CD4-positive, alpha-beta memory T cell (primary cell): ENCODE results near the gene PCDH19. TPM values are rescaled to one million over a fixed set of nuclear protein-coding genes. Genes with fewer than 3 reads are reported as not detected.
A peak's percentile ranks its signal among the peaks of the same experiment; 100 is the strongest.

ENCODE experiments used
- CTCF ChIA-PET: fragments of 350-600 bp; sonication (Branson Sonifier 250); formaldehyde crosslinking; loops from one replicate; lab custom pipeline; 2021; ENCODE audit warnings: inconsistent platforms; ENCODE audit not compliant: partially characterized antibody; lab: Charles Lee
- POLR2A ChIA-PET: fragments of 350-600 bp; sonication (Branson Sonifier 250); formaldehyde crosslinking; loops from one replicate; lab custom pipeline; 2021; ENCODE audit not compliant: partially characterized antibody; lab: Charles Lee
- DNase-seq, 5 donors: peaks; one replicate each; pipeline versions ENCODE4 v3.0.0 to v3.0.0-alpha.2; 2020 to 2022; ENCODE audit warnings: mixed read lengths in 1 of 5
- H3K27ac ChIP-seq: one replicate; pipeline ENCODE4 v1.7.0; 2013; ENCODE audit warnings: low read depth, low read length
- H3K27me3 ChIP-seq: 2 replicates; pipeline ENCODE4 v1.7.0; 2013; ENCODE audit warnings: mild to moderate bottlenecking, low read length, moderate library complexity; ENCODE audit not compliant: insufficient read depth
- H3K36me3 ChIP-seq: 2 replicates; pipeline ENCODE4 v1.7.0; 2013; ENCODE audit warnings: mild to moderate bottlenecking, low read length, moderate library complexity; ENCODE audit not compliant: insufficient read depth
- H3K4me1 ChIP-seq: 2 replicates; pipeline ENCODE4 v1.7.0; 2013; ENCODE audit warnings: mild to moderate bottlenecking, low read length, moderate library complexity; ENCODE audit not compliant: insufficient read depth
- H3K4me3 ChIP-seq, 2 donors: one replicate each; pipeline ENCODE4 v1.7.0; 2013; ENCODE audit warnings: low read length in 2 of 2, mild to moderate bottlenecking in 1 of 2
- H3K9me3 ChIP-seq, 2 donors: one replicate each; pipeline ENCODE4 v1.7.0; 2013; ENCODE audit warnings: low read length in 2 of 2, control low read depth in 1 of 2; ENCODE audit not compliant: control insufficient read depth in 1 of 2
- H3K27ac Mint-ChIP-seq, 7 donors: one replicate each; pipeline ENCODE4 v1.8.0; 2020 to 2021; ENCODE audit warnings: mixed read lengths in 7 of 7, mild to moderate bottlenecking in 6 of 7, inconsistent platforms in 3 of 7, moderate library complexity in 3 of 7
- H3K27me3 Mint-ChIP-seq, 2 donors: one replicate each; pipeline ENCODE4 v1.8.0; 2020 to 2021; ENCODE audit warnings: mixed read lengths in 2 of 2
- H3K36me3 Mint-ChIP-seq, 2 donors: one replicate each; pipeline ENCODE4 v1.8.0; 2020 to 2021; ENCODE audit warnings: mixed read lengths in 2 of 2, inconsistent platforms in 1 of 2, mild to moderate bottlenecking in 1 of 2
- H3K4me1 Mint-ChIP-seq, 4 donors: one replicate each; pipeline ENCODE4 v1.8.0; 2020 to 2021; ENCODE audit warnings: mixed read lengths in 4 of 4, mild to moderate bottlenecking in 1 of 4
- H3K4me3 Mint-ChIP-seq, 8 donors: one replicate each; pipeline ENCODE4 v1.8.0; 2020 to 2021; ENCODE audit warnings: mixed read lengths in 8 of 8, mild to moderate bottlenecking in 7 of 8, moderate library complexity in 6 of 8, inconsistent platforms in 3 of 8
- H3K9me3 Mint-ChIP-seq, 8 donors: one replicate each; pipeline ENCODE4 v1.8.0; 2020 to 2021; ENCODE audit warnings: mixed read lengths in 8 of 8, mild to moderate bottlenecking in 5 of 8, inconsistent platforms in 3 of 8, moderate library complexity in 1 of 8
- intact Hi-C: fragments of 100-400 bp; cut with micrococcal nuclease; formaldehyde crosslinking; loops from one replicate; pipeline ENCODE4 v1.15.1; 2023
- polyA plus RNA-seq, 2 donors: library from polyadenylated mRNA; unstranded; fragments of 300-500 nt; fragmentation: Illumina TruSeq; gene quantifications; one replicate each; pipeline ENCODE4 v1.2.3, GENCODE V29; 2021
- total RNA-seq, 2 experiments: library from RNA; stranded (reverse); gene quantifications; one replicate each; pipeline ENCODE4 v1.2.3, GENCODE V29; 2021

PCDH19 gene
- total and polyA plus RNA-seq, 4 experiments from 2014 or later, result not detected

GRCh38 chrX:100408713-100409609, 1.1 kb downstream of the PCDH19 start:
- H3K36me3 ChIP-seq, result no peaks in the 10 kb centered on the region
- intact Hi-C loops, result no loop called here
- Mint-ChIP-seq H3K27me3 (peaks cover 25 to 36% of the 10 kb centered on the region in 2 donors), H3K36me3 (no peaks in the 10 kb centered on the region), H3K4me1 (peaks cover 5 to 20% (median 13%) of the 10 kb centered on the region in 4 donors), H3K4me3 (peak overlapping the region in 4 of 8 donors; percentile 4 to 82 (median 58)), H3K9me3 (peaks cover 0 to 5% (median 0%) of the 10 kb centered on the region in 8 donors), H3K27ac (no peak overlapping the region)
- CTCF ChIA-PET, result no interaction called here
- H3K9me3 ChIP-seq, result no peaks in the 10 kb centered on the region
- no peak for DNase-seq
- POLR2A ChIA-PET, result no interaction called here
- H3K4me1 ChIP-seq, result no peaks in the 10 kb centered on the region
- no peak overlapping the region for H3K27ac ChIP-seq
- H3K4me3 ChIP-seq, result no peak overlapping the region
- no peaks in the 10 kb centered on the region for H3K27me3 ChIP-seq

GRCh38 chrX:100407784-100408712, 2.0 kb downstream of the PCDH19 start:
- ChIA-PET POLR2A (no interaction called here), CTCF (no interaction called here)
- H3K27me3 ChIP-seq, result no peaks in the 10 kb centered on the region
- no peaks in the 10 kb centered on the region for H3K36me3 Mint-ChIP-seq
- no peak overlapping the region for H3K27ac ChIP-seq
- DNase-seq, result no peak
- H3K4me1 ChIP-seq, result no peaks in the 10 kb centered on the region
- H3K27me3 Mint-ChIP-seq, result peaks cover 22 to 39% of the 10 kb centered on the region in 2 donors
- no peak overlapping the region for H3K4me3 ChIP-seq
- no peaks in the 10 kb centered on the region for H3K9me3 ChIP-seq
- H3K4me1 Mint-ChIP-seq, result peaks cover 5 to 18% (median 12%) of the 10 kb centered on the region in 4 donors
- intact Hi-C loops, result no loop called here
- peak overlapping the region in 2 of 8 donors; percentile 13 to 20 for H3K4me3 Mint-ChIP-seq
- H3K27ac Mint-ChIP-seq, result no peak overlapping the region
- no peaks in the 10 kb centered on the region for H3K36me3 ChIP-seq
- H3K9me3 Mint-ChIP-seq, result peaks cover 0 to 5% (median 0%) of the 10 kb centered on the region in 8 donors

GRCh38 chrX:100407147-100407783, 2.8 kb downstream of the PCDH19 start:
- peaks cover 17 to 36% of the 10 kb centered on the region in 2 donors for H3K27me3 Mint-ChIP-seq

GRCh38 chrX:100405424-100405823, 4.6 kb downstream of the PCDH19 start:
- Histone ChIP-seq H3K36me3 (no peaks in the 10 kb centered on the region), H3K27me3 (no peaks in the 10 kb centered on the region), H3K9me3 (no peaks in the 10 kb centered on the region), H3K4me3 (no peak overlapping the region), H3K27ac (no peak overlapping the region), H3K4me1 (no peaks in the 10 kb centered on the region)
- ChIA-PET POLR2A (no interaction called here), CTCF (no interaction called here)
- Mint-ChIP-seq H3K36me3 (no peaks in the 10 kb centered on the region), H3K4me1 (peaks cover 0 to 4% (median 2%) of the 10 kb centered on the region in 4 donors), H3K4me3 (no peak overlapping the region), H3K9me3 (peaks cover 0 to 5% (median 0%) of the 10 kb centered on the region in 8 donors), H3K27me3 (peaks cover 17 to 32% of the 10 kb centered on the region in 2 donors), H3K27ac (no peak overlapping the region)
- DNase-seq, result no peak
- intact Hi-C loops, result no loop called here

More at GRCh38 chrX:100407147-100407783, 2.8 kb downstream of the PCDH19 start:
- Mint-ChIP-seq H3K9me3 (peaks cover 0 to 5% (median 0%) of the 10 kb centered on the region in 8 donors), H3K27ac (no peak overlapping the region), H3K36me3 (no peaks in the 10 kb centered on the region), H3K4me1 (peaks cover 3 to 14% (median 6%) of the 10 kb centered on the region in 4 donors), H3K4me3 (peak overlapping the region in 1 of 8 donors; percentile 33)
- DNase-seq, result no peak
- H3K27ac ChIP-seq, result no peak overlapping the region
- H3K9me3 ChIP-seq, result no peaks in the 10 kb centered on the region
- no peaks in the 10 kb centered on the region for H3K4me1 ChIP-seq
- no peaks in the 10 kb centered on the region for H3K27me3 ChIP-seq
- H3K36me3 ChIP-seq, result no peaks in the 10 kb centered on the region
- no peak overlapping the region for H3K4me3 ChIP-seq
- intact Hi-C loops, result no loop called here
- ChIA-PET CTCF (no interaction called here), POLR2A (no interaction called here)

DNA sequence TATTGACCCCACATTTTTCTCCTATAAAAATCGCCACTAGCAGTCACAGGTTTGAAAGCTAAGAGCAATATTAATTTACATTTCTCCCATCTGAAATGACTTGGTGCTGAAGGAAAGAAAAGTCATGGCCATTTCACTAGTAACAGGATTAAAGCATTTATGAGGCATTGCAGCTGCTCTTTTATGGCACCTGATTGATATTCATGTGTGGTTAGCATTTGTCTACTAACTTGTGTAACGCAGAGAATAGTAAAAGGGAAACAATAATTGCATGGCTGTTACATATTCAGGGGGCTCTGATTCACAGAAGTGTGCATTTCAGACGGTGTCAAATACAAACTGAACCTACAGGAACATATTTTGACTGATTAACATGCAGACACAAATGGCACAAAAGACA, 5.2 kb downstream of the PCDH19 start:
- H3K36me3 ChIP-seq, result no peaks in the 10 kb centered on the region
- ChIA-PET CTCF (no interaction called here), POLR2A (no interaction called here)
- H3K9me3 ChIP-seq, result no peaks in the 10 kb centered on the region
- no peaks in the 10 kb centered on the region for H3K36me3 Mint-ChIP-seq
- H3K4me1 Mint-ChIP-seq, result peaks cover 0 to 3% (median 2%) of the 10 kb centered on the region in 4 donors
- DNase-seq, result no peak
- intact Hi-C loops, result no loop called here
- no peak overlapping the region for H3K4me3 ChIP-seq
- peaks cover 0 to 5% (median 0%) of the 10 kb centered on the region in 8 donors for H3K9me3 Mint-ChIP-seq
- no peak overlapping the region for H3K27ac ChIP-seq
- no peak overlapping the region for H3K27ac Mint-ChIP-seq
- no peak overlapping the region for H3K4me3 Mint-ChIP-seq
- peaks cover 17 to 31% of the 10 kb centered on the region in 2 donors for H3K27me3 Mint-ChIP-seq
- no peaks in the 10 kb centered on the region for H3K27me3 ChIP-seq
- H3K4me1 ChIP-seq, result no peaks in the 10 kb centered on the region

DNA sequence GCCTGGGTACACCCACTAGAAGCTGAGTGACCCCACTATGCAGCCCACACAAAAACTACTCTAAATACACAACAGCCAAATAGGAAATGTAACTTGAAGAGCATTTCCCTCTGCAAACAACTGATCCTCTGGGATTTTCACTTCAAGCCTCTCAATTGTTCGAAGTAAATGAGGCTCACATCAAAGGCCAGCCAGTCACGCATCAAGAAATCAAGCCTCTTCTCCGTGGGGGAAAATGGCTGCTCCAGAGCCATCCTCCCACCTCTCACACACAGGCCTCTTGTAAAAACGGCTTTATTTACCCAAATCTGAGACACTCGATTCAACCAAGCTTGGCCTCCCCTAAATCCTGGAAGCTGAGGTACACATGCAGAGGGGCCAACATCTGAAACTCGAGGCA, 14.3 kb downstream of the PCDH19 start:
- no peaks in the 10 kb centered on the region for H3K36me3 ChIP-seq
- no peak overlapping the region for H3K27ac Mint-ChIP-seq
- no peaks in the 10 kb centered on the region for H3K9me3 ChIP-seq
- H3K4me1 Mint-ChIP-seq, result no peaks in the 10 kb centered on the region
- H3K27me3 ChIP-seq, result no peaks in the 10 kb centered on the region
- intact Hi-C loops, result no loop called here
- H3K4me3 Mint-ChIP-seq, result no peak overlapping the region
- peaks cover 0 to 1% of the 10 kb centered on the region in 2 donors for H3K27me3 Mint-ChIP-seq
- no peak overlapping the region for H3K4me3 ChIP-seq
- POLR2A ChIA-PET, result no interaction called here
- H3K9me3 Mint-ChIP-seq, result no peaks in the 10 kb centered on the region
- CTCF ChIA-PET, result no interaction called here
- no peak overlapping the region for H3K27ac ChIP-seq
- no peak for DNase-seq
- no peaks in the 10 kb centered on the region for H3K4me1 ChIP-seq
- no peaks in the 10 kb centered on the region for H3K36me3 Mint-ChIP-seq
